Measurements from ENCODE around the gene BNIP5.

BNIP5 gene

GRCh38 chr6:36318690-36319435 lies 17.8 kb downstream of the BNIP5 start:
- no peak for DNase-seq (ENCODE audit: low read depth, low spot score)
- H3K4me3 ChIP-seq (ENCODE audit: low read depth, low read length), result no peak overlapping the region
- no peak for TF ChIP-seq CTCF (IDR thresholded peaks at IDR 0.05; ENCODE audit: low read depth, low read length)
- in situ Hi-C loops (cut with HindIII; ENCODE audit: low sequenced_read_pairs), result no loop called here

DNA sequence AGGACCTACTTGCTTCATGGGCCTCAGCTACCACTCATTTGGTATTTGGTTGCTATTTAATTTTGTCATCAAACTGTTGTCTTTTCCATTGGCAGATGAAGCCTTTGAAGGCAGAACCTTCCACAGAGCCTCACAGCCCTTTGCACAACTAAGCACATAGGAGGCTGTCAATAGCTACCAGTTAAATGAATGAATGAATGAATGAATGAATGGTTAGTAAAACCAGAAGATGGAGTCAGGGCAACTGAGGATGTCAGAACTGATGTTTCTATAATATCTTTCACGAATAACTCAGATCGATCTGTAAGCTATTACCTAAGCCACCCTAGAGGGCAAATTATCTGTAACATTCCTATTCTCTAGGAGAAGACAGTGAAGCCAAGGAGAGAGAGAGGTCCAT lies 19.1 kb downstream of the BNIP5 start:
- no peak for TF ChIP-seq CTCF (IDR thresholded peaks at IDR 0.05; ENCODE audit: low read depth, low read length)
- DNase-seq (ENCODE audit: low read depth, low spot score), result no peak
- in situ Hi-C loops (cut with HindIII; ENCODE audit: low sequenced_read_pairs), result no loop called here
- no peak overlapping the region for H3K4me3 ChIP-seq (ENCODE audit: low read depth, low read length)

DNA sequence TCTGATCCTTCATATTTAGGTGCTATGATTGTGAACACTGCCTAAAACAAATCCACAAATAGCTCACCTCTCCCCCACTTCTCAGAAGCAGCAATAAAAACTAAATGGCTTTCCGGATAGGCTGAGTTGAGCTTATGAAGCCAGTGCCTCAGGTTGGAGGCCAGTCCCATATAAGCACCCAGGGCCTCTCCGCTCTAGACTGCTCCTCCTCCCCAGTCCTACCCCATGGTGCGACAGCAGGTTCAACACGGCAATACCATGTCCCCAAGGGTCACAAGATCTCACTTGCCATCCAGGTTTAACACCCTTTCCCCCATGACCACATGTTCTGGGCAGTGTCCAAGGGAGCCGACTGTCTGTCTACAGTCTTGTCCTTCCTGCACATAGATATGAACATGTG lies 20.8 kb downstream of the BNIP5 start:
- in situ Hi-C loops (cut with HindIII; ENCODE audit: low sequenced_read_pairs), result no loop called here
- TF ChIP-seq CTCF (IDR thresholded peaks at IDR 0.05; ENCODE audit: low read depth, low read length), result no peak

GRCh38 chr6:36314221-36315014 lies 22.3 kb downstream of the BNIP5 start:
- no peak overlapping the region for H3K4me3 ChIP-seq (ENCODE audit: low read depth, low read length)
- TF ChIP-seq CTCF (IDR thresholded peaks at IDR 0.05; ENCODE audit: low read depth, low read length), result no peak
- in situ Hi-C loops (cut with HindIII; ENCODE audit: low sequenced_read_pairs), result no loop called here
- no peak for DNase-seq (ENCODE audit: low read depth, low spot score)

More for the DNA sequence above, 20.8 kb downstream of the BNIP5 start:
- DNase-seq (ENCODE audit: low read depth, low spot score), result no peak
- no peak overlapping the region for H3K4me3 ChIP-seq (ENCODE audit: low read depth, low read length)

GRCh38 chr6:36313649-36313936 lies 23.1 kb downstream of the BNIP5 start:
- H3K4me3 ChIP-seq (ENCODE audit: low read depth, low read length), result no peak overlapping the region
- no peak for DNase-seq (ENCODE audit: low read depth, low spot score)
- in situ Hi-C loops (cut with HindIII; ENCODE audit: low sequenced_read_pairs), result no loop called here
- no peak for TF ChIP-seq CTCF (IDR thresholded peaks at IDR 0.05; ENCODE audit: low read depth, low read length)

GRCh38 chr6:36312854-36313648 lies 23.6 kb downstream of the BNIP5 start:
- in situ Hi-C loops (cut with HindIII; ENCODE audit: low sequenced_read_pairs), result no loop called here
- H3K4me3 ChIP-seq (ENCODE audit: low read depth, low read length), result no peak overlapping the region
- DNase-seq (ENCODE audit: low read depth, low spot score), result no peak
- no peak for TF ChIP-seq CTCF (IDR thresholded peaks at IDR 0.05; ENCODE audit: low read depth, low read length)

Data from astrocyte of the spinal cord (primary cell).